HL-60 (cell line): ENCODE data around the gene HEMK1.

ENCODE experiments used
- CTCF ChIP-seq: IDR thresholded peaks from one replicate; pipeline ENCODE4 v1.5.1; 2011; ENCODE audit warnings: low read length, control low read depth, inconsistent platforms; ENCODE audit not compliant: insufficient read depth
- POLR2AphosphoS5 ChIP-seq: IDR thresholded peaks from 2 replicates; pipeline ENCODE4 v1.6.1; 2012; ENCODE audit warnings: low read depth
- REST ChIP-seq: IDR thresholded peaks from 2 replicates; pipeline ENCODE4 v1.6.1; 2012; ENCODE audit warnings: low read depth; ENCODE audit not compliant: insufficient replicate concordance

- no peak for TF ChIP-seq CTCF
- no peak for TF ChIP-seq POLR2AphosphoS5
- no peak for TF ChIP-seq REST
Observed at GRCh38 chr3:50610181-50610971, 41.1 kb downstream of the HEMK1 start.
